HFFc6 (cell line): ENCODE measurements around the gene PREX1. TPM values are rescaled to one million over a fixed set of nuclear protein-coding genes. Genes with fewer than 3 reads are reported as not detected.

ENCODE experiments used
- DNase-seq: peaks from one replicate; pipeline ENCODE4 v3.0.0-alpha.2; 2018
- H3K27ac Mint-ChIP-seq: 2 replicates; pipeline ENCODE4 v1.8.0; 2020; ENCODE audit warnings: mild to moderate bottlenecking, mixed read lengths
- H3K27me3 Mint-ChIP-seq: 2 replicates; pipeline ENCODE4 v1.8.0; 2021; ENCODE audit warnings: mild to moderate bottlenecking, moderate library complexity, mixed read lengths; ENCODE audit not compliant: insufficient read depth
- H3K36me3 Mint-ChIP-seq: 2 replicates; pipeline ENCODE4 v1.8.0; 2021; ENCODE audit warnings: low read depth, mixed read lengths
- H3K4me1 Mint-ChIP-seq: 2 replicates; pipeline ENCODE4 v1.8.0; 2020; ENCODE audit warnings: low read depth, mixed read lengths
- H3K4me3 Mint-ChIP-seq: 2 replicates; pipeline ENCODE4 v1.8.0; 2020; ENCODE audit warnings: mild to moderate bottlenecking, moderate library complexity, mixed read lengths
- H3K9me3 Mint-ChIP-seq: 2 replicates; pipeline ENCODE4 v1.8.0; 2020; ENCODE audit warnings: mild to moderate bottlenecking, mixed read lengths
- CTCF ChIP-seq: fragments of 200-600 bp; sonication (generic); IDR thresholded peaks from 2 replicates; pipeline ENCODE4 v1.5.0; 2021; ENCODE audit warnings: antibody characterized with exemption, mild to moderate bottlenecking
- total RNA-seq, 6 experiments: library from RNA; stranded (reverse); fragmentation: NEBNext Ultra II Directional; extraction: Animal tissue kit (Norgen Biotek cat#: 25700); gene quantifications; 2 replicates in 1 of 6; 3 replicates in 5 of 6; pipeline ENCODE4 v1.2.3, GENCODE V29; 2021

Gene PREX1
- total RNA-seq, 6 experiments from 2014 or later: 1.8 to 4.1 (median 2.8) TPM

DNA sequence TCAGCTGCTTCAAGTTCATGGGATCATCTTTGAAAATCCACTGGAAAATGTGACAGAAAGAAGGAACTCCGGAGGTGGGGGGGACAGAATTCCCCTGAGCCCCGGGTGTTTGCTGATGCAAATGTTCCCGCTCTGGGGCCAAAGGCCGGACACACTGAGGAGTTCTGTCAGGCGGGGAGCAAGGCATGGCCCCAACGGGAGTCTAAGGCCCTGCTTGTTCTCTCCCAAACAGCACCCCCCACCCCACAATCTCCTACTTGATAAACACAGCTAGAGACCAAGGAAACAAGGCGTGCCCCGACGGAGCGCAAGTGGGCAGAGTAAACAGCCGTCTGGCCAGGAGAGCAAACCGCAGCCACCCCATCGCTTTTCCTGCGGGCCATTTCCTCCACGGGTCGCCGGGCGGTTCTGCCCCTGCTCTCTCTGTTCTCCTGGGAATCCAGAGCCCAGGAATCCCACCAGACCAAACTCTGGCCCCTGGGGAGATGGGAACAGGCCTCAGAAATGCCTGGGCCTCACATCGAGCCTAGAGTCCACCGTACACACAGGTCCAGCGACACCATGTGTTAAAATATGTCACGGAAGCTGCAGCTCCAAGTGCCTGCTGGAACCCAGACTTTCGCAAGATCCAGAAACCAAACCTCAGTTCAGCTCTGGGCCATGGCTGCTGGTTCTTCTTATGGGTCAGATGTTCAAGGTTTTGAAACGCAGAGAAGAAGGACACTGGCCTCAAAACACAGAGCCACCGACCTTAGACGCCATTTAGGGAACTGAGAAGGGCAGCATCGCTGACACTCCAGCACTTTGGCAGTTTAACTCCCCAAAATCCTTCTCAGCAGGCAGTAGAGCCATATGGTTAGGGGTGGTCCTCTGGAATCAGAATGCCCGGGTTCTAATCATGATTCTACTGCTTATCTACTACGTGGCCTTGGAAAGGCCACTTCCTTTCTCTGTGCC, 104.2 kb downstream of the PREX1 start:
- Mint-ChIP-seq H3K4me1 (peaks cover 29% of the 10 kb centered on the region), H3K9me3 (no peaks in the 10 kb centered on the region), H3K36me3 (no peaks in the 10 kb centered on the region), H3K27ac (no peak overlapping the region; the same call in 1 of the 2 replicates), H3K4me3 (no peak overlapping the region), H3K27me3 (peaks cover 14% of the 10 kb centered on the region)
- DNase-seq: no peak
- TF ChIP-seq CTCF: no peak

- Mint-ChIP-seq H3K4me3 (no peak overlapping the region), H3K4me1 (peaks cover 29% of the 10 kb centered on the region), H3K27ac (peak overlapping the region; percentile 85), H3K27me3 (peaks cover 14% of the 10 kb centered on the region), H3K9me3 (no peaks in the 10 kb centered on the region), H3K36me3 (no peaks in the 10 kb centered on the region)
- no peak for TF ChIP-seq CTCF
- peak; percentile 8 for DNase-seq
Observed at GRCh38 chr20:48722737-48723191, 105.0 kb downstream of the PREX1 start.

DNA sequence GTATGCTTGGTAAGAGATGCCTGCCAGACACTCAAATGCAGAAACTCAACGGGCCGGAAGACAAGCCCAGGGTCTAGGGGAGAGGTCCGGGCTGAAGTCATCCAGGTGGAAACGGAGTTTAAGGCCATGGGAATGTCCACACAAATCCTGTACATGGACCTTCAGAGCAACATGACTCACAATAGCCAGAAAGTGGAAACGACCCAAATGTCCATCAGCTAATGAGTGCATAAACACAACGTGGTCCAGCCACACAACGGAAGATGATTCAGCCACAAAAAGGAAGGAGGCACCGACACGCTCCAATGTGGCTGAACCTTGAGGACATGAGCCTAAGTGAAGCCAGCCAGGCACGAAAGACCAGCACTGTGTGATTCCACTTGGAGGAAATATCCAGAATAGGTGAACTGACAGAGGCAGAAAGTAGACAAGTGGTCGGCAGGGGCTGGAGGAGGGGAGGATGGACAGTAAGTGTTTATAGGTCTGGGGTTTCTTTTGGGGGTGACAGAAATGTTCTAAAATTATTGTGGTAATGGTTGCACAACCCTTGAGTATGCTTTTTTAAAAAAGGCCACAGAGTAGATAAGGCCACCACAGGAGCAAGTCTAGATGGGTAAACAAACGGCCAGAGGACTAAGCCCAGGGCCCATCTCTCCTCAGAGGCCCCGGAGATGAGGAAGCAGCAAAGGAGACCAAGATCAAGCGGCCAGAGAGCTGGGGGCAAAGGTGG, 105.6 kb downstream of the PREX1 start:
- peak; percentile 51 for DNase-seq
- Mint-ChIP-seq H3K27me3 (peaks cover 16% of the 10 kb centered on the region), H3K9me3 (no peaks in the 10 kb centered on the region), H3K36me3 (no peaks in the 10 kb centered on the region), H3K27ac (peak overlapping the region; percentile 85), H3K4me3 (peak overlapping the region; percentile 4; the same call in 1 of the 2 replicates), H3K4me1 (peaks cover 29% of the 10 kb centered on the region)
- TF ChIP-seq CTCF: no peak

GRCh38 chr20:48721324-48722001, 106.3 kb downstream of the PREX1 start:
- DNase-seq: no peak
- Mint-ChIP-seq H3K9me3 (no peaks in the 10 kb centered on the region), H3K4me1 (peaks cover 29% of the 10 kb centered on the region), H3K4me3 (no peak overlapping the region), H3K36me3 (no peaks in the 10 kb centered on the region), H3K27me3 (peaks cover 15% of the 10 kb centered on the region), H3K27ac (no peak overlapping the region)
- no peak for TF ChIP-seq CTCF

DNA sequence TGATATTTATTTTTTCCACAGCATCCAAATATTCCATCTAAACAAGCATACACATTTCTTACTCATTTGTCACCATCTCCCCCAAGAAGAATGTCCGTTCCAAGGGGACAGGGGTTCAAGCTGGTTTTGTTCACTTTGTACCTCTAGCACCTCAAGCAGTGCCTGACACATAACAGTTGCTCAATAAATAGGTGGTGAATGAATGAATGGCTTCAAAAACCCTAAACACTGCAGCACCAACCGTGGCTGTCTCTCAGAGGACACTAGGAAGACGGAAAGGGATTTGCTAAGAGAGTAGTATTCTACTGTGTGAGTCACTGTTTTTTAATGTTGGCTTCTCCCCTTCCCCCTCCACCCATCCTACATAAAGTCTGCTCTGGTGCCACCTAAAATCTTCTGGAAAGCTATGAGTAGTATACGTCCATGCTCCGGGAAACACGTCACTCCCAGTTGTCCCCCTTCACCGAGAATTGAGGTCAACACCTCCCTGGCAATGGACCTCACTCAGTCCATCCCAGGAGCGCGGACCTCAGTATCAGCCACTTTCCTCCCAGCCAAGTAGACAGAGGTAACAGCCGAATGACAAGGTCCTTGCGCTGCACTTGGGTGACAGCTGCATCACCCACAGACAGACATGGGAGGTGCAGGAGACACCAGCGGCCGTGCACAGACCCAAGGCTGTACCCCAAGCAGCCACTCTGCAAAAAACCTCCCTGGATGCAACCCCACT, 107.4 kb downstream of the PREX1 start:
- no peak for DNase-seq
- Mint-ChIP-seq H3K4me3 (no peak overlapping the region), H3K27me3 (peaks cover 18% of the 10 kb centered on the region), H3K27ac (no peak overlapping the region), H3K9me3 (no peaks in the 10 kb centered on the region), H3K4me1 (peaks cover 22% of the 10 kb centered on the region), H3K36me3 (no peaks in the 10 kb centered on the region)
- TF ChIP-seq CTCF: no peak
